ENCODE data around the gene ZBTB39.

- TF ChIP-seq POLR2A (IDR thresholded peaks at IDR 0.05) (no peak), CTCF (IDR thresholded peaks at IDR 0.05) (no peak)
Observed at GRCh38 chr12:56996793-56997545, 9.4 kb downstream of the ZBTB39 start.

Measured in thyroid gland (tissue), 4 donors.